Endothelial cell of umbilical vein (primary cell): ENCODE measurements around the gene YDJC. TPM values are rescaled to one million over a fixed set of nuclear protein-coding genes. Genes with fewer than 3 reads are reported as not detected.

Experiments used
- BruUV-seq: library from RNA; stranded (reverse); fragments of 400-500 nt; replicated peaks from 2 replicates; lab custom pipeline; 2021; lab: Mats Ljungman, UMichigan
- CTCF ChIA-PET: fragments of 300-600, 350-600 bp; sonication (Branson Sonifier 250); formaldehyde crosslinking; loops from one replicate; lab custom pipeline; 2021; ENCODE audit warnings: antibody characterized with exemption, inconsistent platforms; lab: Charles Lee
- POLR2A ChIA-PET: fragments of 300-600, 350-600 bp; sonication (Branson Sonifier 250); formaldehyde crosslinking; loops from one replicate; lab custom pipeline; 2021; ENCODE audit warnings: antibody characterized with exemption, inconsistent platforms; lab: Charles Lee
- DNase-seq: peaks from one replicate; pipeline ENCODE4 v3.0.0-alpha.2; 2011; ENCODE audit warnings: low read depth, low spot score
- FAIRE-seq: peaks from 2 replicates; lab custom pipeline; 2011; peaks lifted over from hg19 to GRCh38; lab: Jason Lieb, UNC
- H2AFZ ChIP-seq: 2 replicates; pipeline ENCODE4 v1.6.0; 2012; ENCODE audit warnings: low read depth, low read length, control low read depth, inconsistent platforms
- H3K27ac ChIP-seq: 2 replicates; pipeline ENCODE4 v1.5.1; 2011; ENCODE audit warnings: low read depth, mild to moderate bottlenecking, control low read depth, low read length, moderate library complexity; ENCODE audit not compliant: insufficient read depth
- H3K27me3 ChIP-seq, 2 experiments: 2 replicates each; pipeline versions ENCODE4 v1.6.0 to v1.6.1; 2011; ENCODE audit warnings: low read length in 2 of 2, mixed read lengths in 1 of 2; ENCODE audit not compliant: control insufficient read depth in 2 of 2, insufficient read depth in 2 of 2
- H3K36me3 ChIP-seq, 2 experiments: 2 replicates in 1 of 2; 3 replicates in 1 of 2; pipeline ENCODE4 v1.5.1; 2011; ENCODE audit warnings: low read length in 2 of 2, mild to moderate bottlenecking in 1 of 2, moderate library complexity in 1 of 2; ENCODE audit not compliant: control insufficient read depth in 2 of 2, insufficient read depth in 2 of 2; ENCODE audit errors: extremely low read depth in 1 of 2
- H3K4me1 ChIP-seq: 3 replicates; pipeline ENCODE4 v1.5.1; 2011; ENCODE audit warnings: mild to moderate bottlenecking, low read length; ENCODE audit not compliant: control insufficient read depth, insufficient read depth; ENCODE audit errors: extremely low read depth
- H3K4me2 ChIP-seq: 2 replicates; pipeline ENCODE4 v1.6.1; 2011; ENCODE audit warnings: low read length, control low read depth, mixed read lengths; ENCODE audit not compliant: insufficient read depth
- H3K4me3 ChIP-seq, 3 experiments: fragments of 200-600 bp in 1 of 3; sonication (generic), shearing (Covaris generic) in 1 of 3; replicated peaks in 1 of 3; 2 replicates each; pipeline ENCODE4 v1.5.1; 2011 to 2016; ENCODE audit warnings: control low read depth in 3 of 3, low read length in 3 of 3, mild to moderate bottlenecking in 2 of 3, inconsistent platforms in 1 of 3, low read depth in 1 of 3, moderate library complexity in 1 of 3; ENCODE audit not compliant: insufficient read depth in 1 of 3
- H3K79me2 ChIP-seq: 2 replicates; pipeline ENCODE4 v1.6.0; 2012; ENCODE audit warnings: low read length, inconsistent platforms; ENCODE audit not compliant: control insufficient read depth, insufficient read depth
- H3K9ac ChIP-seq: replicated peaks from 2 replicates; pipeline ENCODE3; 2011; ENCODE audit warnings: low read length, control low read depth; ENCODE audit not compliant: insufficient read depth; ENCODE audit errors: extremely low read depth
- H3K9me1 ChIP-seq: replicated peaks from 3 replicates; pipeline ENCODE4 v1.6.0; 2011; ENCODE audit warnings: mild to moderate bottlenecking, low read length; ENCODE audit not compliant: control insufficient read depth, insufficient read depth; ENCODE audit errors: extremely low read depth
- H3K9me3 ChIP-seq: replicated peaks from 2 replicates; pipeline ENCODE4 v1.5.1; 2012; ENCODE audit warnings: low read length, inconsistent platforms; ENCODE audit not compliant: control insufficient read depth, insufficient read depth
- H4K20me1 ChIP-seq: replicated peaks from 2 replicates; pipeline ENCODE3; 2011; ENCODE audit warnings: mild to moderate bottlenecking, low read length; ENCODE audit not compliant: control insufficient read depth, insufficient read depth; ENCODE audit errors: extremely low read depth
- EZH2 ChIP-seq: IDR thresholded peaks from 2 replicates; pipeline ENCODE4 v1.6.1; 2012; ENCODE audit warnings: borderline replicate concordance, low read depth, mild to moderate bottlenecking, moderate library complexity, low read length, inconsistent platforms; ENCODE audit not compliant: severe bottlenecking
- FOS ChIP-seq: IDR thresholded peaks from 2 replicates; pipeline ENCODE4 v1.6.1; 2011; ENCODE audit warnings: mild to moderate bottlenecking, low read length, moderate library complexity, borderline replicate concordance; ENCODE audit not compliant: insufficient read depth
- GATA2 ChIP-seq: IDR thresholded peaks from 2 replicates; pipeline ENCODE4 v1.7.0; 2011; ENCODE audit warnings: low read depth, mild to moderate bottlenecking, moderate library complexity, mixed read lengths, low read length; ENCODE audit not compliant: insufficient read length, insufficient read depth
- JUN ChIP-seq: IDR thresholded peaks from 2 replicates; pipeline ENCODE4 v1.6.1; 2011; ENCODE audit warnings: borderline replicate concordance, low read depth; ENCODE audit not compliant: insufficient read length, insufficient read depth
- MYC ChIP-seq: IDR thresholded peaks from one replicate; pipeline ENCODE4 v1.6.1; 2011; ENCODE audit warnings: mild to moderate bottlenecking, low read depth, low read length
- POLR2A ChIP-seq: IDR thresholded peaks from 2 replicates; pipeline ENCODE4 v1.6.1; 2012; ENCODE audit warnings: low read depth, mild to moderate bottlenecking, control low read depth, low read length
- POLR2AphosphoS5 ChIP-seq: IDR thresholded peaks from 2 replicates; pipeline ENCODE4 v1.6.1; 2012; ENCODE audit warnings: low read depth, mild to moderate bottlenecking, control low read depth, low read length, moderate library complexity; ENCODE audit not compliant: insufficient read depth
- dilution Hi-C: fragments of 300-500 bp; cut with MboI; formaldehyde crosslinking; loops from one replicate; pipeline ENCODE4 v1.15.0; 2019; ENCODE audit warnings: low sequenced_read_pairs; ENCODE audit not compliant: extremely low pct_ligation_motif_present
- intact Hi-C: fragments of 100-400 bp; cut with micrococcal nuclease; formaldehyde crosslinking; loops from one replicate; pipeline ENCODE4 v1.10.0; 2022
- polyA plus RNA-seq, 4 experiments: library from polyadenylated mRNA; depleted of rRNA in 3 of 4; stranded (reverse) in 3 of 4; unstranded in 1 of 4; fragments of >200 nt; gene quantifications; 2 replicates each; pipeline versions ENCODE4 v1.2.1 to v1.2.3, GENCODE V29; 2011 to 2012; ENCODE audit warnings: missing spikeins in 1 of 4
- total RNA-seq: library from RNA; stranded (reverse); gene quantifications from 2 replicates; pipeline ENCODE4 v1.2.3, GENCODE V29; 2021
- TF ChIP-seq, protein P1 (sequence below): IDR thresholded peaks from 2 replicates; pipeline ENCODE4 v1.6.1; 2011; ENCODE audit not compliant: insufficient read depth, insufficient read length
- TF ChIP-seq, protein P2 (sequence below), 2 donors: IDR thresholded peaks; 1 replicate in 1 of 2; 2 replicates in 1 of 2; pipeline ENCODE4 v1.5.1; 2011; ENCODE audit warnings: low read length in 2 of 2, mild to moderate bottlenecking in 2 of 2, moderate library complexity in 2 of 2, control low read depth in 1 of 2, inconsistent platforms in 1 of 2, low read depth in 1 of 2; ENCODE audit not compliant: insufficient read depth in 1 of 2; ENCODE audit errors: extremely low read depth in 1 of 2

Gene YDJC
- total and polyA plus RNA-seq, 2 donors (not counting 3 experiments of a cell fraction or from before 2014, with no cell fraction given), result 27.2 to 29.9 TPM

DNA sequence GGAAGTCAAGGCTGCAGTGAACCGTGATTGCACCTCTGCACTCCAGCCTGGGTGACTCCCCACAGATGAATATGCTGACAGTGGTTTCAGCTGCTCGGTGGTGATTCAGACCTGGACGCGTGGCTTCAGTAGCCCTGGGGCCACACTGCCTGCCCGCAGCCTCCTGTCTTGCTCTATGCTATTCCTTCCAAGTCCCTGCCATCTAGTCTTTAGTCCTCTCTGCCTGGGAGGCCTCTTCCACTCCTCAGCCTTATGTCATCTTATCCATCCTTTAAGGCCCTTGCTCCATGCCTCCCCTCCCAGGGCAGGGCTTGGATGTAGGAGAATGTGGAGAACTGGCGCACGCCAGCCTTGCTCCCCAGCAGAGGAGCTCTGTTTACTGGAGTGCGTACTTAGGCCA, 23.0 kb downstream of the YDJC start:
- intact Hi-C loops (no loop called here), dilution Hi-C loops (no loop called here)
- H4K20me1 ChIP-seq, result peaks cover 12% of the 10 kb centered on the region

More for the DNA sequence above, 23.0 kb downstream of the YDJC start:
- DNase-seq, result no peak
- Histone ChIP-seq H3K4me2 (no peak overlapping the region), H3K4me3 (no peak overlapping the region), H3K36me3 (peaks cover 7 to 8% of the 10 kb centered on the region in 2 experiments), H3K9me1 (no peaks in the 10 kb centered on the region), H3K79me2 (peaks cover 86% of the 10 kb centered on the region), H3K27me3 (no peaks in the 10 kb centered on the region), H3K4me1 (no peaks in the 10 kb centered on the region), H3K9me3 (no peaks in the 10 kb centered on the region), H3K27ac (no peak overlapping the region), H3K9ac (no peak overlapping the region), H2AFZ (no peak overlapping the region)
- POLR2A ChIA-PET, result no interaction called here
- TF ChIP-seq MYC (no peak), FOS (no peak), POLR2A (no peak), GATA2 (no peak), EZH2 (no peak), POLR2AphosphoS5 (no peak), JUN (no peak)
- TF ChIP-seq, protein P1, sequence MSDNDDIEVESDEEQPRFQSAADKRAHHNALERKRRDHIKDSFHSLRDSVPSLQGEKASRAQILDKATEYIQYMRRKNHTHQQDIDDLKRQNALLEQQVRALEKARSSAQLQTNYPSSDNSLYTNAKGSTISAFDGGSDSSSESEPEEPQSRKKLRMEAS, result no peak
- TF ChIP-seq, protein P2, sequence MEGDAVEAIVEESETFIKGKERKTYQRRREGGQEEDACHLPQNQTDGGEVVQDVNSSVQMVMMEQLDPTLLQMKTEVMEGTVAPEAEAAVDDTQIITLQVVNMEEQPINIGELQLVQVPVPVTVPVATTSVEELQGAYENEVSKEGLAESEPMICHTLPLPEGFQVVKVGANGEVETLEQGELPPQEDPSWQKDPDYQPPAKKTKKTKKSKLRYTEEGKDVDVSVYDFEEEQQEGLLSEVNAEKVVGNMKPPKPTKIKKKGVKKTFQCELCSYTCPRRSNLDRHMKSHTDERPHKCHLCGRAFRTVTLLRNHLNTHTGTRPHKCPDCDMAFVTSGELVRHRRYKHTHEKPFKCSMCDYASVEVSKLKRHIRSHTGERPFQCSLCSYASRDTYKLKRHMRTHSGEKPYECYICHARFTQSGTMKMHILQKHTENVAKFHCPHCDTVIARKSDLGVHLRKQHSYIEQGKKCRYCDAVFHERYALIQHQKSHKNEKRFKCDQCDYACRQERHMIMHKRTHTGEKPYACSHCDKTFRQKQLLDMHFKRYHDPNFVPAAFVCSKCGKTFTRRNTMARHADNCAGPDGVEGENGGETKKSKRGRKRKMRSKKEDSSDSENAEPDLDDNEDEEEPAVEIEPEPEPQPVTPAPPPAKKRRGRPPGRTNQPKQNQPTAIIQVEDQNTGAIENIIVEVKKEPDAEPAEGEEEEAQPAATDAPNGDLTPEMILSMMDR (IDR thresholded peaks at IDR 0.05; ENCODE audit: extremely low read depth in 1 of 2, insufficient read depth in 1 of 2, low read depth in 1 of 2, low read length in 2 of 2), result no peak
- CTCF ChIA-PET, result interaction anchor here (0.9 to 1.4 kb wide), 3 partner anchors 22 to 36 kb away, joined by 3 to 4 read pairs (median 3); no protein-coding TSS in a partner anchor
- no peak for FAIRE-seq
- BruUV-seq, result no TSS peak
